Mononuclear cell (primary cell): ENCODE results near the gene GABPA. TPM values are rescaled to one million over a fixed set of nuclear protein-coding genes. Genes with fewer than 3 reads are reported as not detected.
"Not testable (repeated sequence)": the region's sequence is repeated elsewhere in the genome, so short reads cannot be mapped to it uniquely, and the experiment has no call there.

Experiments used
- H3K27me3 ChIP-seq: 2 replicates; pipeline ENCODE4 v1.6.0; 2011; ENCODE audit warnings: low read length, control low read depth; ENCODE audit not compliant: insufficient read depth
- H3K4me1 ChIP-seq: 2 replicates; pipeline ENCODE4 v1.5.1; 2011; ENCODE audit warnings: mild to moderate bottlenecking, low read length, control low read depth; ENCODE audit not compliant: insufficient read depth
- H3K4me3 ChIP-seq: 2 replicates; pipeline ENCODE4 v1.5.1; 2011; ENCODE audit warnings: mild to moderate bottlenecking, low read length, moderate library complexity
- H3K9me3 ChIP-seq: 2 replicates; pipeline ENCODE4 v1.5.1; 2011; ENCODE audit warnings: low read depth, mild to moderate bottlenecking, control low read depth, low read length
- total RNA-seq: library from RNA; depleted of rRNA; stranded (reverse); fragments of >200 nt; gene quantifications from one replicate; pipeline ENCODE4 v1.2.3, GENCODE V29; 2012

Gene GABPA
- 40.2 TPM for total RNA-seq

DNA sequence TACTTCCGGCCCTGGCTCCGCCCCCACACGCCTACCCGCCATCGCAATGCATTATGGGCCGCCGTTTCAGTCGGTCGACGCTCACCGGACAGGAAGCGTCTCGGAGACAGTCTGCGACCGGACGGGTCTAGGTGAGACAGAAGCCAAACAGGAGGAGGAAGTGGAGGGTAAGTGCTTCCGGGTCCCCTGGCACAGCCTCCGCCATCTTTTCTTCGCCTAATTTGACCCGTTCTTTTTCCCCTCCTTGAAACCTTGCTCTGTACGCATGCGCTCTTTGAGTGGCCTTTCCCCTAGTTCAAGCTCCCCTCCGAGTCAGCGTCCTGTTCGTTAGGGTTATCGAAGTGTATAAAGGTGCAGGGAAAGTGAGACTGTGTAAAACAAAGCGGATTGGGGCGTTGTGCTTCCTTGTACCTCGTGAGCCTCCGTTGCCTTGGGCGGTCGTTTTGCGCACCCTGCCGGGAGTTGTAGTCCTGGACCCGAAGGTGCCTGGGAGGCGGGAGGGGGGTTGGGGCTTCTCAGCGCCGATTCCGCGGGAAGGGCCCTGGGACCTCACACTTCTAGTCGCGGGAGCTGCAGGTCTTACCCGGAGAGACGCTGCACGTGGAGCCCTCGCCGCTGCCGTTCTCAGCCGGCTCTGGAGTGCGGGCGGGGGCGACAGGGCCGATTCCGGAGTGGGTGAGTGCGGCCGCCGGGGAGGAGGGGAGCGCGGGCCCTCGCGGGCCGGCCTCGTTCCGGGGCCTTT is at the start of gene GABPA, which contains the start of gene ATP5PF:
Gene GABPA (plus strand): TSS at position 69 of the 742 bp plus-strand sequence. CDS start 6,627 bp downstream, outside the sequence.
Gene ATP5PF (minus strand): TSS at position 1 of the 742 bp plus-strand sequence. CDS start 5,110 bp downstream, outside the sequence.
- Histone ChIP-seq H3K4me1 (peaks cover 48% of the 10 kb centered on the region), H3K27me3 (no peaks in the 10 kb centered on the region), H3K4me3 (peak within 1 kb of the TSS; percentile 90), H3K9me3 (no peaks in the 10 kb centered on the region)

DNA sequence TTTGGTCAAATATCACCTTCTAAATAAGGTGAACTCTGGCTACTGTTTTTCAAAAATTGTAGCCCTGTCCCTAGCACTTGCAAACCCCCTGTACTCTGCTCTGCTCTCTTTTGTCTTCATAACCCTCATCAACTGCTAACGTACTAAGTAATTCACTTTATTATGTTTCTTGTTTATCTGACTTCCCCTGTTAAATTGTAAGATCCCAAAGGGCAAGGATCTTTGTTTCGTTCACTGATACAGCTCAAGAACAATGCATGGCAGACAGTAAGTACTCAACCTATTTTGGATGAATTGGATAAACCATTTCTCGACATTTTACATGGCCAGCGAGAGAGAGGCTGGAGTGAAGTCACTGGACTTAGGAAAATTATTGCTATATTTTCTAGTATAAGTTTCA is 47.0 kb upstream of the GABPA start:
- Histone ChIP-seq H3K9me3 (no peaks in the 10 kb centered on the region), H3K27me3 (no peaks in the 10 kb centered on the region), H3K4me1 (no peaks in the 10 kb centered on the region), H3K4me3 (no peak overlapping the region)

DNA sequence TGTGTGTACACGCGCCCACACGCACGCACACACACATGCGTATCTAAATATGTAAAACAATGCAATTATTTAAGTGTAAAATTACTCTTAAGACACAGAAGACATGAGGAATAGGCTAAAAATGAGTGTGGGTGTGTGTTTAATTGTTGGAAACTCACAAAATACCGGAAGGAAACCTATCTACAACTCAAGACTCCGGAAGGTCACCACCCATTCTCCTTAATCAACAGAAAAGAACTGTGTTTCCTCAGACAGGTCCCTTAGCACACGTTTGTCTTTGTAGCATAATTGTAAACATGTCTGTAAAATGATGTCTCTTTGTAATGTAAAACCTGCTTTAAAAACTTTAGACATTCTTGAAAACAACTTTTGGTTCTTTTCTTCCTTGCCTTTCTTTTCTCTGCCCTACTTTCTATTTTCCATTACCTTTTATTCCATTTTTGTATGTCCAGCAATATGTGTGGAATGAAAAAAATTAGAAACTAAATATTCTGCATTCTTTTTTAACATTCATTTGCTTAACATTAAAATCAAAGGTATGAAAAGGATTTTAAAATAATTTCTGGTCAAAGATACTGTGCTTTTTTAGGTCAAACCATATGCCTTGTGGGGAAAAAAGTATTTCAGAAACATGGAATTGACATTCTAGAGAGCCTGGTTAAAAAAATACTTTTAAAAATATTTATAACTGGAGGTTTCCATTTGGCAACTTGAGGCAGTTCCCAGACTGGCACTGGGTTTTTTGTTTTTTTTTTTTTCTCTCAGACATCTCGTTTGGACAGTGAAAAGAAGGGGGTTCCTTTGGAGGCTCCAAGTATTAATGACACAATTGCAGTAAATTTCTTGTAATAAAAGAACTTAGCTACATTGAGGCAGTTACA is 46.3 kb upstream of the GABPA start:
- Histone ChIP-seq H3K9me3 (no peaks in the 10 kb centered on the region), H3K4me3 (no peak overlapping the region), H3K4me1 (no peaks in the 10 kb centered on the region), H3K27me3 (no peaks in the 10 kb centered on the region)

DNA sequence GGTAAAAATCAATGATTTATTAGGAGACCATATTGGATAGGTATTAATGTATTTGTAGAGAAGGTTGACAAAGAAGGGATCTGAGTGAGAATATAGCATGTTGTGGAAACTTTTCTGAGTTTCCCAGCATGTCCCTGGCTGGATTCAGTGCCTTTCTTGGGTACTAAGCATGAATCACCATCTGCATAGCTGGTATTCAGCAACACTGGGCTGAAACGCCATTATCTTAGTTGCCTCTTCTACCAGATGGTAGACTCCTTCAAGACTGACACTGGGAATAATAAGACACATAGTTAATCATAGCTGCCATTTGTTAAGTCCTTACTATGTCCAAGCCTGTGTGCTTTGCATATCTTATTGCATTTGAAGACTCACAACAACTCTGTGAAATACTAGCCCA is 45.5 kb upstream of the GABPA start:
- no peak overlapping the region for H3K4me3 ChIP-seq
- H3K27me3 ChIP-seq: no peaks in the 10 kb centered on the region
- H3K4me1 ChIP-seq: no peaks in the 10 kb centered on the region
- H3K9me3 ChIP-seq: no peaks in the 10 kb centered on the region

DNA sequence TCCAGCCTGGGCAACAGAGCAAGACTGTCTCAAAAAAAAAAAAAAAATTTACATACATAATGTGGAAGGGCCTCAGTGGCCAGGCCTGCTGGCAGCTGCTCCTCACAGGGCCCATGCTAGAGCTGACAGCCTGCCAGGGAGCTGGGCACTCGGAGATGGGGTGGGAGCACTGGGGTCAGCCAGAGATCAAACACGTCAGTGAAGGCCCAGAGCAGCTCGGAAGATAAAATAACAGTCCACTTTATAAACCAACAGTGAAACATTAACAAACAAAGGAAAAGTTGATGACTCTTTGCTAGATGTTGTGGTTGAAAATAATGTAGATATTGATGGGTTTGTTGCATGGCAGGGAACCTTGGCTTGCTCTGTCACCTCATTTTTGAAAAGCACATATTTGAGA is 42.8 kb upstream of the GABPA start:
- no peaks in the 10 kb centered on the region for H3K27me3 ChIP-seq
- no peak overlapping the region for H3K4me3 ChIP-seq
- H3K9me3 ChIP-seq: no peaks in the 10 kb centered on the region
- H3K4me1 ChIP-seq: no peaks in the 10 kb centered on the region

DNA sequence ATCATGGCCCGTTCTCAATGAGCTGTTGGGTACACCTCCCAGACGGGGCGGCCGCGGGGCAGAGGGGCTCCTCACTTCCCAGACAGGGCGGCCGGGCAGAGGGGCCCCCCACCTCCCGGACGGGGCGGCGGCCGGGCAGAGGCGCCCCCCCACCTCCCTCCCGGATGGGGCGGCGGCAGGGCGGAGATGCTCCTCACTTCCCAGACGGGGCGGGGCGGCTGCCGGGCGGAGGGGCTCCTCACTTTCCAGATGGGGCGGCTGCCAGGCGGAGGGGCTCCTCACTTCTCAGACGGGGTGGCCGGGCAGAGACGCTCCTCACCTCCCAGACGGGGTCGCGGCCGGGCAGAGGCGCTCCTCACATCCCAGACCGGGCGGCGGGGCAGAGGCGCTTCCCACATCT is 39.3 kb upstream of the GABPA start:
- H3K4me1 ChIP-seq, H3K9me3 ChIP-seq, H3K27me3 ChIP-seq, H3K4me3 ChIP-seq: not testable (repeated sequence)

DNA sequence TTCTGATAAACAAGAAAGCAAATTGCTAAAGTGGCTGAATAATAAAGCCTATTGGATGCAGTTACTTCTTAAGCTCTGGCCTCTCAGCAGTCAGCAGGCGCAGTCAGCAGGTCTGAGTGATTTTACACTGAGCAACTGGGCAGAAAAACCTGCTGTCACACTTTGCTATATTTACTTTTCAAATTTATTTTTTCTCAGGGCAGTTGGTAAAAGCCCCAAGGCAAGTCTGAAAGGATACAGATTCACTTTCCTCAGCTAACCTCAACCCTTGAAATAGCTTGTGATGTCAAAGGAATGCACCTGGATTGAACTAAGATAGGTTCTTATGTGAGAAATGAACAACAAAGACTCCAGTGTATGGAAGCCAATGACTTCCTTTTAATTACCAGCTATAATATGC is 34.0 kb upstream of the GABPA start:
- H3K27me3 ChIP-seq: no peaks in the 10 kb centered on the region
- H3K9me3 ChIP-seq: no peaks in the 10 kb centered on the region
- H3K4me3 ChIP-seq: no peak overlapping the region
- H3K4me1 ChIP-seq: no peaks in the 10 kb centered on the region

DNA sequence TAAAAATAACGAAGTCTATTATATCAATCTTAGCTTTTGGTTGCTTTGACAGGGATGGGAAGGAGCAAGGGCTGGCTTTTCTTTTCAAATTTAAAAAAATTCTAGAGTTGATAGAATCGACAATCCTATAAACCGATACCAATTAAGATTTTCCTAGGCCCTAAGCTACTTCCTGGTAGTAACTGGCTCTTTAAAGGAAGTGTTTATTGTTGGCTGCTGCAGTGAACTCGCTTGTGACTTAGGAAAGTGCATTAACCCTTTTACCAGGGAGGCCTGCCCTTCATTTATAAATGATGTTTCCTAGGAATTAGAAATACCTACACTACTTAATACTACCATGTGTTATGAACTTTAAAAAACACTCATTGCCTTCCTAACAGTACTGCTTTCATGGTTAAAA is 33.2 kb upstream of the GABPA start:
- no peaks in the 10 kb centered on the region for H3K27me3 ChIP-seq
- no peaks in the 10 kb centered on the region for H3K4me1 ChIP-seq
- no peak overlapping the region for H3K4me3 ChIP-seq
- H3K9me3 ChIP-seq: no peaks in the 10 kb centered on the region

DNA sequence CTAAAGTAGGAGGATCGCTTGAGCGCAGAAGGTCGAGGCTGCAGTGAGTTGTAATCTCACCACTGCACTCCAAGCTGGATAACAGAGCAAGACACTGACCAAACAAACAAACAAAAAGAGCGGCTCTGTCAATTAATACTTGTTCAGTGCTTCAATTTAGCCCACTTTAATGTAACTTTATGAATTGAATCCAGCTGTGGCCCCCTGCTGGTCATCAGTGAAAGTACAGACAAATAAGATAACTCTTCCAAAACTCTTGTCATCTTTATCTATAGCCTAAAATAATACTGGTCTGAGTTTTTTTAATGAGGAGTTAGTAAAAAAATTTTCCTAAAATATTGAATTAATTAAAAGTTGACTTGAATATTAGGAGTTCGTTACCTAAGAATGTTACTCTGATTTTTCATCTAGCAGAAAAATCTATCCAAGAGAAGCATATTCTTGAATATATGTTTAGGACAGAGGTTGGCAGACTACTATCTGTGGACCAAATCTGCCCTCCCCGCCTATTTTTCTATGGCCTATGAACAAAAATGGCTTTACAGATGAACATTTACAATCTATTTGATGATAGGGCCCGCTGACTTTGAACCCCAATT is 26.2 kb upstream of the GABPA start:
- H3K9me3 ChIP-seq: no peaks in the 10 kb centered on the region

DNA sequence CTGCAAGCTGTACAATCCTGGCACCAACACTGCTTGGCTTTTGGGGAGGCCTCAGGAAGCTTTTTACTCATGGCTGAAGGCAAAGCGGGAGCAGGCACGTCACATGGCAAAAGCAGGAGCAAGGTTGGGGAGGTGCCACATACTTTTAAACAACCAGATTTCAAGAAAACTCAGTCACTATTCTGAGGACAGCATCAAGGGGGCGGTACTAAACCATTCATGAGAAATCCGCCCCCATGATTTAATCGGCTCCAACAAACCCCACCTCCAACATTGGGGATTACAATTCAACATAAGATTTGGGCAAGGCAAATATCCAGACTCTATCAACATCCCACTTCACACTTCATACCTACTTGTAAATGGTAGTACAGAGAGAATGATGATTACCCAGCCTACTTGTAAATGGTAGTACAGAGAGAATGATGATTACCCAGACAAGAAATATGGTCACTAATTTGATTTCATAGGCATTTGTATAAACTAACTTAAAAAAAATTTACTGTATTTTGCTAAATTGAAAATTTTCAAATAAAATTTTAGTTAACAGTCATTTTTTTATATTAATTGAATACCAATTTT is 25.0 kb upstream of the GABPA start:
- no peaks in the 10 kb centered on the region for H3K9me3 ChIP-seq
- no peaks in the 10 kb centered on the region for H3K4me1 ChIP-seq
- H3K27me3 ChIP-seq: no peaks in the 10 kb centered on the region
- H3K4me3 ChIP-seq: no peak overlapping the region

More for the DNA sequence above, 26.2 kb upstream of the GABPA start:
- H3K4me1 ChIP-seq: no peaks in the 10 kb centered on the region
- H3K4me3 ChIP-seq: no peak overlapping the region
- no peaks in the 10 kb centered on the region for H3K27me3 ChIP-seq

DNA sequence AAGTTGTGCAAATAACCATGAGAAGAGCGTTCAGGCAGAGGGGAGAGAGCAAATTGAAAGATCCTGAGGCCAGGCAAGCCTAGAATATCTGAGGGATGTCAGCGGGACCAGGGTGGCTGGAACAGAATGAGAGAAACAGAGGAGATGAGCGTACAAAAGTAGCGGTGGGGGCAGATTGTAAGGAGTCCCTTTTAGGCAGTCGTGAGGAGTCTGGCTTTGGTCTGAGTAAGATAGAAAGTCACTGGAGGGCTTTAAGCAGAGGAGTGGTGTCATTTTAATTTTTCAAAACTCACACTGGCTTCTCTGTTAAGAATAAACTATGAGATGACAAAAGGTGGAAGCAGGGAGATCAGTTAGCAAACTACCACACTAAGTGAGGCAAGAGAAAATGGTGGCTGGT is 24.2 kb upstream of the GABPA start:
- H3K27me3 ChIP-seq: no peaks in the 10 kb centered on the region
- H3K4me1 ChIP-seq: no peaks in the 10 kb centered on the region

DNA sequence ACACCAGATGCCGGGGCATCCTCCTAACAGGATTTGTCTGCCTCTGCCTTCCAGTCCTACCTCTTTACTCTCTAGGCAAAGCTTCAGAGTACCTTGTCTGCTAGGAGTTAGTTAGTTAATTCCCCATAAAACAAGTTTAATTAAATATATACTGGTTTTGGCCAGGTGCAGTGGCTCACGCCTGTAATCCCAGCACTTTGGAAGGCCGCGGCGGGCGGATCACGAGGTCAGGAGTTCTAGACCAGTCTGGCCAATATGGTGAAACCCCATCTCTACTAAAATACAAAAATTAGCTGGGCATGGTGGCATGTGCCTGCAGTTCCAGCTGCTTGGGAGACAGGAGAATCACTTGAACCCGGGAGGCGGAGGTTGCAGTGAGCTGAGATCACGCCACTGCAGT is 20.7 kb upstream of the GABPA start:
- not testable (repeated sequence) for H3K4me3 ChIP-seq, H3K27me3 ChIP-seq, H3K9me3 ChIP-seq, H3K4me1 ChIP-seq

More for the DNA sequence above, 24.2 kb upstream of the GABPA start:
- Histone ChIP-seq H3K9me3 (no peaks in the 10 kb centered on the region), H3K4me3 (no peak overlapping the region)

DNA sequence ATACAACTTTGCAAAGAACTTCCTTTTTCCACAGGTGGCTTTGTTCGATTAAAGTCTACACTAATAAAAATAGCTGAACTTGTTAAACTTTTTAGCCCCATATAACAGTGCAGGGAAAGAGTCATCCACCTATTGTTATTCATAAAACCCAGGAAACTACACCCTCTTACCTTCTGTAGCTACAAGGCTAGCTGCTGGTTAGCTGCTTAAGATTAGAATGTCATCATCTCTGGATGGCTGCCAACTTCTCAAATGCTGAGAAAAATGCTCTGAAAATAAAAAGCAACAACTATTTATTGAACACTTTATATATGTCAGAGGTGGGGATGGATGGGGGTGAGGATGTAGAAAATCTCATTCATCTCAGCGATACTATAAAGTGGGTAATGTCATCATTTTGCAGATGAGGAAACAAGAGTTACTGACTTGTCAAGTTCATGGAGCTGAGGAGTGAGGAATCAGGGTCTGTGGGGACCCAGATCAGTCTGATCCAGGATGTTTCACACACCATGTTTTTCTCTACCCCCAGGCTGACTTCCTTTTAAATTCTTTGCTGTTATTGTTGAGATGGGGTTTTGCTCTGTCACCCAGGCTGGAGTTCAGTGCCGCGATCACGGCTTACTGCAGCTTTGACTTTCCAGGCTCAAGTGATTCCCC is 17.2 kb upstream of the GABPA start:
- Histone ChIP-seq H3K9me3 (no peaks in the 10 kb centered on the region), H3K4me1 (peaks cover under 1% of the 10 kb centered on the region), H3K4me3 (no peak overlapping the region), H3K27me3 (no peaks in the 10 kb centered on the region)

DNA sequence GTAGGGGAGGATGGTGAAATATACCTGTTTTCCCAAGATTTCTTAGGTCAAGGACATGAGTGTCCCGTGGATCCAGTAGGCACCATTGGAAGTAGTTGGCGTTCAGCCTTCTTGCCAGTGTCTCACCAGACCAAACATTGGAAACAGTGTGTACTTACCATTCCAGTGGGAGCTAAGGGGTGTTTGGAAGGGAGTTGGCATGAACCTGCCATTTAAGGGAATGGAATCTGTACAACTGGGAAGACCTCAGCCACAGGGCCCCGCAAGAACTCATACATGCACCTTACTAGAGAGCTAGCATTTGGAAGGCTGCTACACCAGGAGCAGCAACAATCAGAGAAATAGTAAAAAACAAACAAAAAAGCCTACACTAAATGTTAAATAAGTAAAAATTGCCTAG is 12.8 kb upstream of the GABPA start:
- no peaks in the 10 kb centered on the region for H3K9me3 ChIP-seq
- no peak overlapping the region for H3K4me3 ChIP-seq
- no peaks in the 10 kb centered on the region for H3K27me3 ChIP-seq
- peaks cover 6% of the 10 kb centered on the region for H3K4me1 ChIP-seq
